ENCODE results near the gene LDAF1.
"Not testable (repeated sequence)": the region's sequence is repeated elsewhere in the genome, so short reads cannot be mapped to it uniquely, and the experiment has no call there.

The LDAF1 gene

GRCh38 chr16:21162661-21163151, 4.2 kb downstream of the LDAF1 start:
- DNase-seq, result no peak

DNA sequence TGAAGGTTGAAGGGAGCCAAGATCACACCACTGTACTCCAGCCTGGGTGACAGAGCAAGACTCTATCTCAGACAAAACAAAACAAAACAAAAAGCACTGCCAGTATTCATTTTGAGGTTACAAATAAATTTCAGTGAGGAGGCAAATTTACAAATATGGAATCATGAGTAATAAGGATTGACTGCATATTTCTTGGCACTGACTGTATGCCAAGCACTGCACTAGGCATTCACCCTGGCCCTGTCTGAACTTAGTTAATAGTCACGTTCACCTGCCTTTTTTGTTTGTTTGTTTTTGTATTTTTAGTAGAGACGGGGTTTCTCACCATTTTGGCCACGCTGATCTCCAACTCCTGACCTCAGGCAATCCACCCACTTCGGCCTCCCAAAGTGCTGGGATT, 5.1 kb downstream of the LDAF1 start:
- DNase-seq, result no peak

GRCh38 chr16:21164521-21165168, 6.2 kb downstream of the LDAF1 start:
- DNase-seq, result no peak

DNA sequence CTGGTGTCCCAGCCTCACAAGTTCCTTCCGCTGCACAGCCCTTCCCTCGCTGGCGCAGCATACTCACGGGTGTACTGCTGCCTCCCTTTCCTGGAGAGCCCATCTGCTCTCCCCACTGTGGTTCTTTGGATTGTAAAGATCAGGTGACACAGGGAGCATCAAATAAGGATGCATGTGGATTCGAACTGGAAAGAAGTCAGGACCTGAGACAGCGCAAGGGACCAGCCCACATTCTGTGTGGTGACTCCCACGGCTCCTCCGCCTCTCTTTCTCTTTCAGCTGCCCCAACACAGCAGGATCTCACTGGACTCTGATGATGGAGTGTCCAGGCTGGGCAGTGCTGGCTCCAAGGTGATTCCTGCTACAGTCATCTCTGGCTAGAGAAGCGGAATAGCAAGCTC, 8.1 kb downstream of the LDAF1 start:
- no peak for DNase-seq

- no peak for DNase-seq
Observed at GRCh38 chr16:21167360-21167759, 8.9 kb downstream of the LDAF1 start.

GRCh38 chr16:21167929-21168602, 9.6 kb downstream of the LDAF1 start:
- no peak for DNase-seq

DNA sequence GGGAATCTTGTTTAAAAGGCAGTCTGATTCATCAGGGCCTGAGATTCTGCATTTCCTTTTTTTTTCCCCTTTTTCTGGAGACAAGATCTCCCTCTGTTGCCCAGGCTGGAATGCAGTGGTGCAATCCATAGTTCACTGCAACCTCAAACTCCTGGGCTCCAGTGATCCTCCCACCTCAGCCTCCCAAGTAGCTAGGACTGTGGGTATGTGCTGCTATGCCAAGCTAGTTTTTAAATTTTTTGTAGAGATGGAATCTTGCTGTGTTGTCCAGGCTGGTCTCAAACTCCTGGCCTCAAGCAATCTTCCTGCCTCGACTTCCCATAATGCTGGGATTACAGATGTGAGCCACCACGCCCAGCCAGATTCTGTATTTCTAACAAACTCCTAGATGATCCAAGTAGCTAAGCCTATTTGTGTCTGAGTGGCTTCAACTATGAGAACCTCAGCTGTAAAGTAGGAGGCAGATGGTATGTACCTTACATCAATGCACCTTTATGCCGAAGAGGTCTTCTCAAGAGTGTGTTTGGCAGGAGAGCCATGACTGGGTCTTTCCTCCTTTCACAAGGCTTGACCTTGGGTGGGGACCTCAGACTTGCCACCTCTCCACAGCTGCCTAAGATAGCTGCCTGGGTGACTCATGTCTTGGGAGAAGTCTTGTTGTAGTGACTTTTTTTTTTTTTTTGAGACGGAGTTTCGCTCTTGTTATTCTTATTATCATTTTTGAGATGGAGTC, 10.9 kb downstream of the LDAF1 start:
- DNase-seq, result no peak

DNA sequence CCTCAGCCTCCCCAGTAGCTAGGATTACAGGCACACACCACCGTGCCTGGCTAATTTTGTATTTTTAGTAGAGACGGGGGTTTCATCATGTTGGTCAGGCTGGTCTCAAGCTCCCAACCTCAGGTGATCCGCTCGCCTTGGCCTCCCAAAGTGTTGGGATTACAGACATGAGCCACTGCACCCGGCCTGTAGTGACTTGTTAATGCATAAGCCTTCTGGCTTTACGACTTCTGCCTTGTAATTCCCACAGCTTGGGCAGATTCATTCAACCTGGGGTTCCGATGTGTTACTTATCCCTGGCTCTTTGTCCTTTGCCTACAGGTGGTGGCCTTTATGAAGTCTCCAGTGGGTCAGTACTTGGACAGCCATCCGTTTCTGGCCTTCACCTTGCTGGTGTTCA, 11.6 kb downstream of the LDAF1 start:
- not testable (repeated sequence) for DNase-seq

DNA sequence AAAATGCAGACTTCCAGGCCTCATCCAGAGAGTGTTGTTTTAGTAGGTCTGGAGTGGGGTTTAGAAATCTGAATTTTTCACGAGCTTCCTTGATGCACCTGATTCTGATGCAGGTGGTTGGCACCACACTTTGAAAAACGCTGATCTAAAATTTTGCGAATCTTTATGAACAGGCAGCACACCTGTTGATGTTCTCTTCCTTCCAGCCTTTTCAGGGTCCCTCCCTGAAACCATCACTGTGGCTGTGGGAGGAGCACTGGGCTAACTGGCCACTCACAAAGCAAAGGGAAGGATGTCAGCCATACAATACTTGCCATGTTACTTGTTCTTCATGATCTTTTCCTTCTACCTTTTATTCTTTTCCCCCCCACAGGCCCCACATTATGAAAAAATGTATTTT, 14.2 kb downstream of the LDAF1 start:
- DNase-seq, result no peak

DNA sequence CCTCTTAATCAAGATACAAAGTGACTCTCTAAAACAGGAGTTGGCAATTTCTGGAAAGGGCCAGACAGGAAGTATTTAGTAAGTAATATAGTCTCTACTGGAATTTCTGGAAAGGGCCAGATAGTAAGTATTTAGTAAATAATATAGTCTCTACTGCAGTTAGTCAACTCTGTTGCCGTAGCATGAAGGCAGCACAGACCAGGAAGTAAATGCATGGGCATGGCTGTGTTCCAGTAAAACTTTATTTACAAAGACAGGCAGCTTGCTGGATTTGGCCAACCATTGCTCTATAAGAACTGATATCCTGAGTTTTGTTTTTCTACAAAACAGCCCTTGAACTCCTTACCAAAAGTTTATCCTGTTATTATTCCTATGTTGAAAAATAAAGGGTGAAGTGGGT, 16.9 kb downstream of the LDAF1 start:
- DNase-seq, result no peak

DNA sequence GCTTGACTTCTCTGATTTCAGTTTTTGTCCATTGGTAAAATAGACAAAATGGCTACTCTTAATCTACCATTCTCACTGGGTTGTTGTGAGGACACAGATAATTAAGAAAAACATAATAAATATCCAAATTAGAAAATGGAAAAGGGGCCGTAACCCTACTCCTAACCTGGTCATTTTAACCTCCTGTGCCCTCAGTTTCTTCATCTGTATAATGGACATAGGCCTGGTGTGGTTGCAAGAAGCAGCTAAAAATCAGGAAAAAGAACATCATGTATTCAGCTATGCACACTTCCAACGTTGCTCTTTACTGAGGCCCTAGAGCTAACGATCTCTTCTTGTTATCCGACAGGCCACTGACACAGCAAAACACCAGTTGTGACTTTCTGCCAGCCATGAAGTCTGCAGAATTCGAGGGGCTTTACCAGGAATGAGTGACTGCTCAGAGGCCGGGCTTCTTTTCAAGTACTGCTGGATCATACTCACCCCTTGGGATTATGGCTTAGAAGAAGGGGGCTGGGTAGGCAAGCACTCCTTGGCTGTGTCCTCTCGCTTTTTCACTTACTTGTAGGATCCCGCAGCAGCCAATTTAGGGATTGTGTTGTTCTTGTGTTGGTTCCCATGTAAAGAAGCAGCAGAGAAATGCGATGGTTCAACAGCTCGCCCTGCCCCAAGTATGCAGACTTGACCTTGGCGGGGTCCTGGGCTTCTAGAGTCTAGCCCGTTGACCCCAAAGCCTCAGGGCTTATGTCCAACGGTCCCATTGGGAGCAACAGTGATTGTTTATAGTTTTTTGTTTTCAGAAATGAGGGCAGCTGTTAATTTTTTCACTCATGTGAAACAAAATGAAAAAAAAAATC, 20.9 kb downstream of the LDAF1 start:
- no peak for DNase-seq

GRCh38 chr16:21179983-21180365, 21.5 kb downstream of the LDAF1 start:
- no peak for DNase-seq

DNA sequence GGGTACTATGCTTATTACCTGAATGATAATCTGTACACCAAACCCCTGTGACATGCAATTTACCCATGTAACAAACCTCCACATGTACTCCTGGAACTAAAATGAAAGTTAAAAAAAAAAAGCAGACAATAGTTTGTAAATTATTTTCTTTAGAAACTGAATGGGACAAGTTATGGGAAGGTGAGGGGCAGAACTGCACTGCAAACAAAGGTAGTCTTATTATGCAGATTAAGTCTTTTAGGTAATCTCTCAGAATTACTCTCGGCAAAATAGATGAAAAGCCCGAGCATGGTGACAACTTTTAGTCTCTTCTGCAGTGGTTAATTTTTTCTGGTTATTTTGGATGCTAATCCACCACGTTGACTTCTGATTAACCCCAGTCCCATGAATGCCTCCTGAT, 25.5 kb downstream of the LDAF1 start:
- DNase-seq, result no peak

GRCh38 chr16:21184834-21185233, 26.4 kb downstream of the LDAF1 start:
- no peak for DNase-seq

- DNase-seq, result no peak
Observed at GRCh38 chr16:21185659-21186325, 27.3 kb downstream of the LDAF1 start.

DNA sequence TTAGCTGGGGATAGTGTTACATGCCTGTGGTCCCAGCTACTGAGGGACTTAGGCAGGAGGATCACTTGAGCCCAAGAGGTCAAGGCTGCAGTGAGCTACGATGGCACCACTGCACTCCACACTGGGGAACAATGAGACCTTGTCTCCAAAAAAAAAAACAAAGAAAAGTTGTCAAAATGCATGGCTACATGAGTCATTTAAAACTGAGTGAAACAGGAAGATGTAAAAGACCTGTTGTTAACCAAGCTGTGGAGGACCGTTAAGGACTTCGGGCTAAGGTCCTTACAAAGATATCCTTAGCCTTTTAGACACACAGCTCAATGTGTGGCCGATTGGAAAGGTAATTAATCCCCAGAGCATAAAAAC, 27.8 kb downstream of the LDAF1 start:
- DNase-seq, result no peak

- DNase-seq, result no peak
Observed at GRCh38 chr16:21189311-21189710, 30.8 kb downstream of the LDAF1 start.

DNA sequence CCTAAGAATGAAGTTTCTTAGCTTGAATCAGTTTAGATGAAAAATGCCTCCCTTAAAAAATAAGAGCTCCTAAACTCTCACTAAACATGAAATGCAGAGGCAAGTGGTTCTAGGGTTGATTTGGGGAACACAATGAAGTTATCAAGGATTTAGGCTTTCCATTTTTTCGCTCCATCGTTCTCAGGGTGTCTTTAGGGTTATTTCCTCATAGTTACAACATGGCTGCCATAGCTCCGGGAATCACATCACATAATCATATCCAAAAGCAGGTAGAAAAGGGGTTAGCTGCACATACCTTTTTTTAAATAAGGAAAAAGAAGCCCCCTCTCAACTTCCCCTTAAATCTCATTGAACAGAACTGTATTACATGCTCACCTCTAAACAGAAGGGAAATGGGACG, 31.5 kb downstream of the LDAF1 start:
- DNase-seq, result no peak

DNA sequence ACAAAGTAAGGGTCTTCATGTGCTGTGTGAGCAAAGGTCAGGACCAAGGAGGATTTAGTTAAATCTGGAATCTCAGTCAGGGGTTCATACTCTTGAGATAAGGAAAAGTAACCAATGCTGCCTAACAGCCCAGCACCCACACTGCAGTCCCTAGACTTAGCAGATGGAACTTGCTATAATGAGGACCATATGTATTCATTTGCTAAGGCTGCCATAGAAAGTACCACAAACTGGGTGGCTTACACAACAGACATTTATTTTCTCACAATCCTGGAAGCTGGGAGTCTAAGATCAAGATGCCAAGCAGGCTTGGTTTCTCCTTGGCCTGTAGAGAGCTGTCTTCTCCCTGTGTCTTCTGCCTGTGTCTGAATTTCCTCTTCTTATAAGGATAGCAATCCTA, 32.1 kb downstream of the LDAF1 start:
- DNase-seq, result no peak

DNA sequence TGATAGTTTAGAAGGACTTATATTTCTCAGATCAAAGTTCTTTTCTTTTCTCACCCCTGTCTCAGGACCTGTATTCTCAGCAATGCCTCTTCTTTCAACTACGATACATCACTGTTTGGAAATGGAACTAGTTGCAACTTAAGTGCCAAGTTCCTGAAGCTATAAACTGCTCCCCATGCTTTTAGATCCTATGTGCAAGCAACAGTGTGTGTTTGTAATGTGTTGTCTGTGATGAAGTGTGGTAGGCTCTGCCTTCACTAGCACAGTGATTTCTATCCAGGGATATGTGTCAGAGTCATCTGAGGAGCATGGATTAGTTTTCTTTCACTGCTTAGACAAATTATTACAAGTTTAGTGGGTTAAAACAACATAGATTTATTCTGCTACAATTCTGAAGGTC, 34.5 kb downstream of the LDAF1 start:
- DNase-seq, result no peak

DNA sequence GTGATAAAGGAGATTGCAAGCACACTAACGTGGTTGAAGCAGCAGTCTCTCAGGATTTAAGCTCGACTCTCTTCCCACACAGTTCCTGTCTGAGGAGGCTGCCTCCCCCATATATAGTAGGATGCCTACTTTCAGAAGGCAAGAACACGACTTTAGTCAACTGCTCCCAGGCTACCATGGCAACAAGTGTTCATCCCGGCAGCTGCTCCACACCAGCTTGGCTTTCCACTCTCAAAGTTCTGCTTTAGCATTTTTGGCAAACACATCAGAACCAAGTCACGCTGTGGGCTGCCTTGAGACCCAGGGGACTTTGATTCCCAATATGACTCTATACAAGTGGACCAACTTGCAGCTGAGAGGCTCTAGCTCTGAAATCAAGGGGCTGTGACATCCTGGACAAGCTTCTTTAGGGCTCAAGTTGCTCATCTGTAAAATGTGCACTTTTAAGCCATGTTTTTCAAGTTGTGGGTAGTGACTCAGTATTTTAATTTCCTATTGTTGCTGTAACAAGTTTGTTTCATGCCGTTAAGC, 36.4 kb downstream of the LDAF1 start:
- no peak for DNase-seq

DNA sequence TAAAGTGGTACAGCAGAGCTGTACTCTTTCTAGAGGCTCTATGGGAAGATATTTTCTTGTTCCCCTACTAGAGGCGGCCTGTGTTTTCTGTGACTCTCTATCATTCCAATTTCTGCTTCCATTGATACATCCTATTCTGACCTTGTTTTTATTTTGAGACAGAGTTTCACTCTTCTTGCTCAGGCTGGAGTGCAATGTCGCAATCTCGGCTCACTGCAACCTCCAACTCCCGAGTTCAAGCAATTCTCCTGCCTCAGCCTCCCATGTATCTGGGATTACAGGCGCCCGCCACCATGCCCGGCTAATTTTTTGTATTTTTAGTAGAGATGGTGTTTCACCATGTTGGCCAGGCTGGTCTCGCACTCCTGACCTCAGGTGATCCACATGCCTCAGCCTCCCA, 36.9 kb downstream of the LDAF1 start:
- not testable (repeated sequence) for DNase-seq
